Natural killer cell (primary cell): ENCODE results near the gene IP6K1. TPM values are rescaled to one million over a fixed set of nuclear protein-coding genes. Genes with fewer than 3 reads are reported as not detected.
"Not testable (repeated sequence)": the region's sequence is repeated elsewhere in the genome, so short reads cannot be mapped to it uniquely, and the experiment has no call there.

Source experiments
- ATAC-seq, 3 donors: fragments of 150-1000 bp in 2 of 3; fragments of 200-7000 bp in 1 of 3; cut with Tn5 transposase; 1 replicate in 1 of 3; 2 replicates in 2 of 3; pipeline ENCODE4 v1.10.0; 2021; ENCODE audit warnings: mild to moderate bottlenecking in 2 of 3, moderate library complexity in 2 of 3
- DNase-seq, 2 donors: peaks; one replicate each; pipeline versions ENCODE4 v3.0.0 to v3.0.0-alpha.2; 2013 to 2021; ENCODE audit warnings: mixed read lengths in 1 of 2
- H3K27ac ChIP-seq: one replicate; pipeline ENCODE4 v1.5.1; 2013; ENCODE audit warnings: mild to moderate bottlenecking, low read length
- H3K27me3 ChIP-seq: one replicate; pipeline ENCODE4 v1.6.1; 2013; ENCODE audit warnings: low read length; ENCODE audit not compliant: control insufficient read depth, insufficient read depth
- H3K36me3 ChIP-seq: one replicate; pipeline ENCODE4 v1.6.1; 2013; ENCODE audit warnings: low read length; ENCODE audit not compliant: control insufficient read depth, insufficient read depth
- H3K4me1 ChIP-seq: one replicate; pipeline ENCODE4 v1.6.1; 2013; ENCODE audit warnings: low read length; ENCODE audit not compliant: control insufficient read depth, insufficient read depth
- H3K4me3 ChIP-seq: one replicate; pipeline ENCODE4 v1.5.1; 2013; ENCODE audit warnings: low read length
- H3K9me3 ChIP-seq: one replicate; pipeline ENCODE4 v1.6.1; 2013; ENCODE audit warnings: low read length; ENCODE audit not compliant: control insufficient read depth, insufficient read depth
- H3K27ac Mint-ChIP-seq, 2 donors: one replicate each; pipeline ENCODE4 v1.8.0; 2022; ENCODE audit warnings: mild to moderate bottlenecking in 2 of 2, mixed read lengths in 2 of 2, moderate library complexity in 1 of 2
- H3K27me3 Mint-ChIP-seq, 2 donors: one replicate each; pipeline ENCODE4 v1.8.0; 2022; ENCODE audit warnings: low read depth in 2 of 2, mixed read lengths in 2 of 2
- H3K36me3 Mint-ChIP-seq: one replicate; pipeline ENCODE4 v1.8.0; 2022; ENCODE audit warnings: mixed read lengths
- H3K4me1 Mint-ChIP-seq, 2 donors: one replicate each; pipeline ENCODE4 v1.8.0; 2022; ENCODE audit warnings: mixed read lengths in 2 of 2
- H3K4me3 Mint-ChIP-seq: one replicate; pipeline ENCODE4 v1.8.0; 2022; ENCODE audit warnings: mild to moderate bottlenecking, moderate library complexity, mixed read lengths
- H3K9me3 Mint-ChIP-seq, 2 donors: one replicate each; pipeline ENCODE4 v1.8.0; 2022; ENCODE audit warnings: mixed read lengths in 2 of 2
- WGBS: methylation state at CpG from one replicate; pipeline ENCODE4 v1.1.7; 2013; ENCODE audit warnings: missing lambda C conversion rate; ENCODE audit not compliant: insufficient coverage; 5-methylcytosine and 5-hydroxymethylcytosine counted together
- intact Hi-C: fragments of 100-400 bp; cut with micrococcal nuclease; formaldehyde crosslinking; loops from one replicate; pipeline ENCODE4 v1.14.2; 2022
- total RNA-seq, 4 donors: library from RNA; stranded (reverse); fragments of 120-200 nt in 1 of 4; gene quantifications; one replicate each; pipeline versions ENCODE4 v1.2.3 to v1.2.4, GENCODE V29; 2013 to 2022
- TF ChIP-seq, protein P1 (sequence below): fragments of 200-600 bp; IDR thresholded peaks from one replicate; pipeline ENCODE4 v1.8.0; 2022; ENCODE audit warnings: antibody characterized with exemption

The IP6K1 gene
- total RNA-seq, 3 donors from 2014 or later (not counting 1 experiment from before 2014, with no cell fraction given) = 53.7 to 68.7 (median 57.9) TPM

DNA sequence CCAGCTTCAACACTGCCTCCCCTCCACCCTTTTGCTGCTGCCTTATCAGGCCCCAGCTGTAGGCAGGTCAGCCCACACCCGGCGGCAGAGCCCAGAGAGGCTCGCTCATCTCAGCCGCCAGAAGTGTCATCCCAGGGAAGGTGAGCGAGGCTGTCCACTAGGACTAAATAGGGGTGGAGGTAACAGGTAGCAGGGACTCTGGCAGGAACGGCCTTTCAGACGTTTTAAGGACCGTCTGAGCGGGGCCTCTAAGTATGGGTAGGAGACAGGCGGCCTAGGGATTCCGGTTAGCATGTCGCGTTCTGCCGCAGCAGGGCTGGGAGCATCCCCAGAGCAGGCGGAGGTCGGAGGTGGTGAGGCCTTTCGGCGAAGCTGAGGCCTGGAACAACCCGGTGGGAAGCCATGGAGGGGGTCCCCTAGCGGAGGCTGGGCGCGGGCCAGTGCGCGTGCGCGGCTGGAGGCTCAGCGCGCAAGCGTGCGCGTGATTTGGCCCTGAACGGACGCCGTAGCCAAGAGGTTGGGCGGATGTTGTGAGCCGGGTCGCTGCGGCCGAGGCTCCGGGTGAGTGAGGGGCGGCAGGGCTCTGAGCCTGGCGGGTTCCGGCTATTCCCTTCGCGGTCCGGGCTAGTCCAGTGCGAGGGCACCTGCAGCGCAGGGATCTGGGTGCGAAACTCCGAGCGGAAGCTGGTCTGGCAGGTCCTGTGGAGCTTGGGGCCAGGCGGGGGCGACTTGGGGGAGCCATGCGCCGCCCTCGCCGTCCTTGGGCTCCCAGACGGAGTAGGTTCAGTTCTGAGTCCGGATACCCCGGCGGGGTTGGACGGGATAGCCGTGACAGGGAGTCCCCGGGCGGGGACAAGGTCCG is 97.1 kb downstream of the IP6K1 start, which contains the start of the genes MST1 and RNF123:
TSS of gene MST1 (minus strand) at position 429 of the 862 bp plus-strand sequence. CDS start 783 bp downstream, outside the sequence.
TSS of gene RNF123 (plus strand) at position 512 of the 862 bp plus-strand sequence. CDS start 1,609 bp downstream, outside the sequence.
- Mint-ChIP-seq H3K36me3 (no peaks in the 10 kb centered on the region), H3K27ac (peak within 1 kb of the TSS; percentile 91 to 96), H3K4me3 (peak within 1 kb of the TSS; percentile 99), H3K27me3 (no peaks in the 10 kb centered on the region), H3K4me1 (peaks cover 34 to 46% of the 10 kb centered on the region in 2 donors), H3K9me3 (no peaks in the 10 kb centered on the region)
- Histone ChIP-seq H3K4me1 (peaks cover 44% of the 10 kb centered on the region), H3K36me3 (no peaks in the 10 kb centered on the region), H3K27me3 (peaks cover 2% of the 10 kb centered on the region), H3K27ac (peak within 1 kb of the TSS; percentile 61), H3K4me3 (peak within 1 kb of the TSS; percentile 86), H3K9me3 (no peaks in the 10 kb centered on the region)
- peak; percentile 92 to 97 for DNase-seq
- WGBS = 2% methylated on average over 64 of the region's 66 CpGs
- peak; percentile 87 to 89 (median 88) for ATAC-seq
- TF ChIP-seq, protein P1, sequence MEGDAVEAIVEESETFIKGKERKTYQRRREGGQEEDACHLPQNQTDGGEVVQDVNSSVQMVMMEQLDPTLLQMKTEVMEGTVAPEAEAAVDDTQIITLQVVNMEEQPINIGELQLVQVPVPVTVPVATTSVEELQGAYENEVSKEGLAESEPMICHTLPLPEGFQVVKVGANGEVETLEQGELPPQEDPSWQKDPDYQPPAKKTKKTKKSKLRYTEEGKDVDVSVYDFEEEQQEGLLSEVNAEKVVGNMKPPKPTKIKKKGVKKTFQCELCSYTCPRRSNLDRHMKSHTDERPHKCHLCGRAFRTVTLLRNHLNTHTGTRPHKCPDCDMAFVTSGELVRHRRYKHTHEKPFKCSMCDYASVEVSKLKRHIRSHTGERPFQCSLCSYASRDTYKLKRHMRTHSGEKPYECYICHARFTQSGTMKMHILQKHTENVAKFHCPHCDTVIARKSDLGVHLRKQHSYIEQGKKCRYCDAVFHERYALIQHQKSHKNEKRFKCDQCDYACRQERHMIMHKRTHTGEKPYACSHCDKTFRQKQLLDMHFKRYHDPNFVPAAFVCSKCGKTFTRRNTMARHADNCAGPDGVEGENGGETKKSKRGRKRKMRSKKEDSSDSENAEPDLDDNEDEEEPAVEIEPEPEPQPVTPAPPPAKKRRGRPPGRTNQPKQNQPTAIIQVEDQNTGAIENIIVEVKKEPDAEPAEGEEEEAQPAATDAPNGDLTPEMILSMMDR = peak; percentile 26
- intact Hi-C loops = loop anchor here (2.0 kb wide), 1 partner anchor 30 kb away; the partner anchor contains the start of gene AMIGO3

DNA sequence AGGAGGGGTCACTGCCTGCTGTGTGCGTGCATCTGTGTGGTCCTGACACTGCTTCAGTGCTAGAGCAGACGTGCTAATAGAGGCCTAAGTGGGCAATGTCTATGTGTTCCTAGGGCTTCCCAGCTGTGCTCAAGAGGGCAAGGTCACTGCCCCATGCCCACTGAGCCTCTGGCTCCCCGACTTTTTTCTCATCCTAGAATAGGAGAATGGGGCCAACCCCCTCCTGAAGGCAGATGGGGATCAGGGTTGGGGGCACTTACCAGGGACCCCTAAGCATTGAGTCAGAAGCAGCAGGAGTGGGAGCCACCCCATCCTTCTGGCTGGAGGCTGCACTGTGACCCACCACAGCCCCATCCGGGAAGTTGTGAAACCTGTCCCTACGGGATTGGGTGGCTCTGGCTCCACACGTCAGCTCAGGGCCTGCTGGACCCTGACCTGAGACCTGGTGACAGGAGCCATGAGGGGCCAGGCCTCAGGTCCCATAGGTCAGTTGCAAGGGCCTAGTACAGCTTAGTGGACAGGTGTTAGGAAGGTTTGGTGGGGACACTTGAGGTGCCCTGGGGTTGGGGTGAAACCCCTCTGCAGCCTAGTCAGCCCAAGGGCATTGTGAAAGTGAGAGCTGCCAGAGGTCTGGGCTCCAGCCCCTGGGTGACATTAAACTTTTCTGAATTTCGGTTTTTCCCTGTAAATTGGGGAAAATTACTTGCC is 97.8 kb downstream of the IP6K1 start:
- not testable (repeated sequence) for H3K36me3 Mint-ChIP-seq, ATAC-seq, H3K27me3 ChIP-seq, H3K36me3 ChIP-seq, H3K27me3 Mint-ChIP-seq, H3K9me3 ChIP-seq, H3K9me3 Mint-ChIP-seq
- Histone ChIP-seq H3K27ac (peak overlapping the region; percentile 61), H3K4me1 (peaks cover 44% of the 10 kb centered on the region), H3K4me3 (peak overlapping the region; percentile 86)
- intact Hi-C loops = loop anchor here (2.0 kb wide), 1 partner anchor 30 kb away; the partner anchor contains the start of gene AMIGO3
- peak in 1 of 2 donors; percentile 42 for DNase-seq
- H3K4me3 Mint-ChIP-seq = peak overlapping the region; percentile 99
- peaks cover 27 to 41% of the 10 kb centered on the region in 2 donors for H3K4me1 Mint-ChIP-seq
- WGBS = 98% methylated on average over 6 of the region's 7 CpGs
- peak overlapping the region; percentile 91 to 96 for H3K27ac Mint-ChIP-seq

DNA sequence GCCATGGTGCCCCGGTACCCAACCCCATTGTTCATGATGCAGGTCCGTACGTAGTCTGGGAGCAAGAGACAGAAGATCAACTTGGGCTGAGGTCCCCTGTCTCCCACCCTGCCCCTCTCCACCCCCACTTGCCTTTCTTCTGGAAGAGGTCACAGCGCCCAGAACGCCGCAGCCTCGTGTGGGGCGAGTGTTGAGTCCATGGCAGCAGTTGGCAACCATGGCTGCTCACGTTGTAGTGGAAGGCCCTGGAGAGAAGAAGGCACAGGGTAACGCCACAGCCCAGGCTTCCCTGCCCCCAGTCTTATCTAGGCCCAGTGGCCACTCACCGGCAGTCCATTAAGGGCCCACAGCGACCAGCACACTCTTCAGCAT is 98.9 kb downstream of the IP6K1 start:
- DNase-seq, H3K27me3 ChIP-seq, H3K4me3 ChIP-seq, H3K36me3 Mint-ChIP-seq, H3K9me3 Mint-ChIP-seq, intact Hi-C loops, H3K9me3 ChIP-seq, H3K27me3 Mint-ChIP-seq, H3K27ac ChIP-seq, ATAC-seq, H3K27ac Mint-ChIP-seq: not testable (repeated sequence)
- Histone ChIP-seq H3K4me1 (peaks cover 44% of the 10 kb centered on the region), H3K36me3 (peaks cover 14% of the 10 kb centered on the region)
- H3K4me3 Mint-ChIP-seq = peak overlapping the region; percentile 50
- peaks cover 23 to 37% of the 10 kb centered on the region in 2 donors for H3K4me1 Mint-ChIP-seq
- WGBS = 94% methylated on average over 12 of the region's 12 CpGs

DNA sequence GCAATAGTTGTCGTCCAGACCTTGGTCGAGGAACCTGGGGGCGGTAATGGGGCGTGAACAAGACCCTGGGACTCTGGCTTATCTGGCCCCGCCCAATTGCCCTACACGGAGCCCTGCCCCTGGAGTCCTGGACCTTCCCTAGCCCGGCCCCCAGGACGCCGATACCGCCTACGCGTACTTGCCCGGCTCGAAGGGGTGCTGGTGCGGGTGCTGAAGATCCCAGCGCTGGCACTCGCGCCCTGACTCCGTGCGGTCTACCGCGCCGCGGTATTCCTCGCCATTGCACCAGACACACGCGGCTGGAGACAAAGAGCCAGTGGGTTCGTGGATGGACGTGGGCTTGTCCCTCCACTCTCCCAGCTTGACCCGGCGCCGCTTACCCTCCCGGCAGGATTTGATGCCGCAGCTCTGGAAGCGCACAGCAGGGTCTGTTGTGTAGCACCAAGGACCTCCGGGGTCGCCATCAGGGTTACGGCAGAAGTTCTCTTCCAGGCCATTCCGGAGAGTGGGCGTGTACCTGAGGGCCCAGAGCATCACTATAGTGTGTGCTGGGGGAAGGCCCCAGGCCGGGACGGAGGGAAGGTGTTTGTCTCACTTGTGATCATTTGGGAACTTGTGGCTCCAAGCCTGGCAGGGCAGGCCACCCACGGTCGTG is 99.4 kb downstream of the IP6K1 start:
- H3K4me1 Mint-ChIP-seq = peaks cover 22 to 35% of the 10 kb centered on the region in 2 donors
- 21% methylated on average over 44 of the region's 44 CpGs for WGBS
- Histone ChIP-seq H3K4me3 (peak overlapping the region; percentile 31), H3K4me1 (peaks cover 44% of the 10 kb centered on the region), H3K36me3 (peaks cover 19% of the 10 kb centered on the region)
- peak overlapping the region; percentile 50 for H3K4me3 Mint-ChIP-seq
- H3K27me3 Mint-ChIP-seq, H3K9me3 ChIP-seq, intact Hi-C loops, H3K27ac ChIP-seq, H3K9me3 Mint-ChIP-seq, H3K27me3 ChIP-seq, H3K36me3 Mint-ChIP-seq, H3K27ac Mint-ChIP-seq: not testable (repeated sequence)
- DNase-seq (peak in 1 of 2 donors; percentile 45), ATAC-seq (peak; percentile 19 to 26 (median 23))

DNA sequence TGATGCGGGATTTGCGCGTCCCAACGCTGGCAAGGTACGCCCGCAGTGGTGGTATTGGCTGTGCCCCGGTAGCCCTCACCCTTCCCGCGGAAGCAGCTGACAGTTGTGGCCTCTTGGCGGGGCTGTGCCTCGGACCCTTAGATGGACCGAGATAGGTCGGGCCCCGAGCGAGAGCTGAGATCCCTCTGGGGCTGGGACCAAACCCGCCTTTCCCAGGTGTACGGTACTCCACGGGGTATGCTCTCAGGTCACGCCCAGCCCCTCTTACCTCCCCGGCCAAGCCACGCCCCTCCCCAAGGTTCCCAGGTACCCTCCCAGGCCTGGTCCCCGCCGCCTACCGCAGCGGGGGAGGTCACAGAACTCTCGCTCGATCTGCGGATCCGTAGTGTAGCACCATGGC is 100.0 kb downstream of the IP6K1 start:
- H3K27ac Mint-ChIP-seq, H3K27ac ChIP-seq, H3K9me3 Mint-ChIP-seq, intact Hi-C loops, H3K36me3 Mint-ChIP-seq, H3K9me3 ChIP-seq, H3K27me3 Mint-ChIP-seq, H3K27me3 ChIP-seq: not testable (repeated sequence)
- 3% methylated on average over 19 of the region's 29 CpGs for WGBS
- DNase-seq (peak in 1 of 2 donors; percentile 42), ATAC-seq (peak in 2 of 3 donors; percentile 5 to 6)
- Mint-ChIP-seq H3K4me1 (peaks cover 22 to 31% of the 10 kb centered on the region in 2 donors), H3K4me3 (peak overlapping the region; percentile 65)
- Histone ChIP-seq H3K36me3 (peaks cover 22% of the 10 kb centered on the region), H3K4me1 (peaks cover 41% of the 10 kb centered on the region), H3K4me3 (peak overlapping the region; percentile 31)

DNA sequence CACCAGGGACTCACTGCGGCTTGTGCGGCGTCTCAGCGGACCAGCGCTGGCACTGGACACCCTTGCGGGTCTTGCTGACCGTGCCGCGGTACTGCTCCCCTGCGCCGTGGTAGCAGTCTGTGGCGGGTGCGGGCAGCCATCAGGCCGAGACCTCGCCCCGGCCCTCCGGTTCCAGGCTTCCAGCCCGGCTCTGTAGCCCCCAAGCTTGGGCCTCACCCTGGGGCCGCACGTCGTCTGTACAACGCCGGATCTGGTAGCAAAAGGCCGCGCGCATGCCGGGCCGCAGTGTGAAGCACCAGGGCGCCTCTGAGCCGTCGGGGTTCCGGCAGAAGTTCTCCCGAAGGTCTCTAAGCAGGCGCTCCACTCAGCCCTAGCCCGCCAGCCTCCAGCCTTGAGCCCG is 100.5 kb downstream of the IP6K1 start:
- H3K4me1 ChIP-seq = peaks cover 38% of the 10 kb centered on the region
- peak overlapping the region; percentile 35 for H3K4me3 Mint-ChIP-seq
- H3K27me3 ChIP-seq, DNase-seq, H3K4me3 ChIP-seq, H3K27ac ChIP-seq, intact Hi-C loops, H3K9me3 Mint-ChIP-seq, H3K9me3 ChIP-seq, H3K27me3 Mint-ChIP-seq, H3K36me3 Mint-ChIP-seq, H3K27ac Mint-ChIP-seq: not testable (repeated sequence)
- WGBS = 31% methylated on average over 33 of the region's 36 CpGs
- peak in 1 of 3 donors; percentile 7 for ATAC-seq
- peaks cover 26% of the 10 kb centered on the region for H3K36me3 ChIP-seq
- peaks cover 22 to 26% of the 10 kb centered on the region in 2 donors for H3K4me1 Mint-ChIP-seq
